Stimulated activated CD4-positive, alpha-beta T cell treated with anti-CD3 and anti-CD28 coated beads, Interleukin-4, amount 100 ng/mL, for 48 hours (primary cell): ENCODE data around the gene DST.

Experiments
- DNase-seq, 2 donors: peaks; one replicate each; pipeline ENCODE4 v3.0.0-alpha.2; 2020; ENCODE audit warnings: low read depth in 2 of 2

The DST gene

GRCh38 chr6:56483929-56484328 is 158.8 kb downstream of the DST start:
- DNase-seq = no peak

DNA sequence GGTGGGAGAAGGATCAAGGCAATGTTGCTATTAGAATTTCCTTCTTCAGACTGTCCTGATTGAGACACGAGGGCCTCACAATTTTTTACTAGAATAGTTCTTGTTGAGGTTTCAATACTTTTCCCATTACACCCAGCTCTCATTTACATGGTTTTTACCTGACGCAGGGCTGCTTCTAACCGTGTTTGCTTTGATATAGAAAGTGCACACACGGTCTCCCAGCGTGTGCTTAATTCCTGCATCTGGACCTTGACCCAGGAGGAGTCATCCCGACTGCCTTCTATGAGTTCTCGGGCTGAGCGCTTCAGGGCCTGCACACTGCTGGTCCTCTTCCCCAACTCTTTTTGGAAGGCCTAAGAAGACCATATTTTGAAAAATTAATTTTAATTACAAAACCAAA is 160.2 kb downstream of the DST start:
- DNase-seq = no peak

DNA sequence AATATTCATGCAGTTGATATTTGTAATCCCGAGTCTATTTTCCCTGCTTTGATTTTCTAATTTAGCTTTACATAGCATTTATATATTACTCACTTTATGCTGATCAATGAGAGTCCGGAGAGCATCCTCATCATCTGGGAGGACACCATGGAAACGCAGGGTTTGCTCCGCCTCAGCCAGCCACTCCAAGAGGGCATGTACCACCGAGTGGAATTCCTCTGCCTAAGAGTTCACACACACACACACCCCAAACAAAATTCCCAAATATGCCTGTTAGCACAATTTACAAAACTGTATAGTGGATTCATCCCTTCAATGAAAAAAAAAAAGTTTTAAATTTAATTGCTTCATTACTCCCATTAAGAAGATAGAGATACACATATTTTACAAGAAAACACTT is 160.7 kb downstream of the DST start:
- no peak for DNase-seq

DNA sequence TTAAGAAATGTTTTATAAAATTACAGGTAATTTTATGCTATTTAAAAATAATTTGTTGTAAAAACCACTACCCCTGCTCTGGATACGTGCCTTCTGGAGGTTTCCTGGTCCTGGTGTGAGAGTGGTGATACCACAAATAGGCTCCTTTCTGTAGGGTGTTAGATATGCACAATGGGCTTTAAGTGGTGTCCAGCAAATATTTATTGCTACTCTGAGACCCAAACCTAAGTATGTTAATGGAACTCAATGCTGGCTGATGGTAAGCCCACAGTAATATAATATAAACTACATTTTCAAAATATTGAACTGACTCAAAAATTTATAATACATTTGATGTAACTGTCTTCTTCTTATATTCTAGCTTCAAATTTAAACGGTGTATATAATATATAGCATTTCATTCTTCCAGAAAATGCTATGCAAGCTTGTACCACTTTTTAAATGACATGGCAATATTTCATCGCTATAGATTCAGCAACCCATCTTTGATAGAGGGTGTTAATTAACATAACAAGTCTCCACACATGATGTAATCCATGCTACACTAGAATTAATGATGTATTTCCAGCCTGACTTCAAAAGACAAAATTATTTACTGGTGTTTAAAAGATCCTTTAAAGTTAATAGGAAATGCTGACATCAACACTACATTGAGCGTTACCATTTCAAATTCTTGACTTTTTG is 161.9 kb downstream of the DST start:
- DNase-seq = no peak

DNA sequence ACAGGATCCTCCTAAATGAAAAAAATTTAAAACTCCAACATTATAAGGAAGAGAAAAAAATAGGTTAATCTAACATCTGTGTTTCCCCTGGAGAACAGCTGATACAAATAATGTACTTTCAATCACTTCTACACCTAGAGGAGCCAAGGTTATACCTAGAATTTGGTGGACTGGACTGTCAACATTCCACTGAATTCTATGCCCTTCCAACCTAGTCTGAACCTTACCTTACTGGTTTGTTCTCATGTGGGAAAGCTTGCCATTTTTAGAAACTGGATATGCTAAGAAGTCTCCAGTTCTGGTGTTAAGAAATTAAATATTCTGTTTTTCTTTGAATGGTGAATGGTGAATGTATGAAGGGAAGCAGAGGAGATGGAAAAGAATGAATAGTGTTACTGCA is 162.4 kb downstream of the DST start:
- no peak for DNase-seq

DNA sequence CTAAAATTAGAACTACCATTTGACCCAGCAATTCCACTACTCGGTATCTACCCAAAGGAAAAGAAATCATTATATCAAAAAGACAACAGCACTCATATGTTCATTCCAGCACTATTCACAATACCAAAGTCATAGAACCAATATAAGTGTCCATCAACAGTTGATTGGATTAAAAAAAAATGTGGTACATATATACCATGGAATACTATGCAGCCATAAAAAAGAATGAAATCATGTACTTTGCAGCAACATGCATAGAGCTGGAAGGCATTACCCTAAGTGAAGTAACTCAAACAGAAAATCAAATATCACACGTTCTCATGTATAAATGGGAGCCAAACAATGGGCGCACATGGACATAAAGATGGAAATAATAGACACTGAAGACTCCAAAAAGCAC is 163.3 kb downstream of the DST start:
- no peak for DNase-seq

DNA sequence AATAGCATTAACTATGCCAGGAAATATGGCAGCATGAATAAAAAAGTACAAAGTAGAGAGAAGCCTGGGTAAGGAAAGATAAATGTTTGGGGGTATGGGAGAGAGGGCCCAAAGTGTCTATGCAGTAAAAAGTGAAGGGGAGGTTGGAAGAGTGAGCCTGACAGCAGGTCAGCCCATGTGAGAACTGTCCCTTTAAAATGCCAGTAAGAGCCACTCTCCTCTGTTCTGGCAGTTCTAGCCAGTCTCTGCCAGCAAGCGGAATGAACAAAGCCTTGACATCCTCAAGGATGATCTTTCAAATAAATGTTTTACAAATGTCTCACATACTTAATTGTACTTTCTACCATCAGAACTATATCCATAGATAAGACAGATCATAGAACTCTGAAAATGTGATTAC is 164.5 kb downstream of the DST start:
- DNase-seq = no peak

GRCh38 chr6:56477241-56477640 is 165.4 kb downstream of the DST start:
- DNase-seq = no peak

GRCh38 chr6:56475736-56476457 is 166.8 kb downstream of the DST start:
- DNase-seq = no peak

DNA sequence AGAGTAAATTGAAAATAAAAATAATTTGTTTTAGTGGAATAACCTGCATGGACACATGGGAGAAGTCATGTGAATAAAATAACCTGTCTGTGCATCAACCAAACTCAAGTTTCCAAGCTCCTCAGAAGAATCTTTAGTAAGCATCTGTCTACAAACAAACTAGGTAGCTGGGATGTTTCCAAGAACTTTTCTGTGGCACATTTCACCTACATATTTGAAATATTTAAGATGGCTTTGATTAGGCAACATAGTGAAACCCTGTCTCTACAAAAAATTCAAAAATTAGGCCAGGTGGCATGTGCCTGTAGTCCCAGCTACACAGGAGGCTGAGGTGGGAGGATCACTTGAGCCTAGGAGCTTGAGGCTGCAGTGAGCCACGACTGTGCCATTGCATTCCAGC is 168.2 kb downstream of the DST start:
- no peak for DNase-seq

DNA sequence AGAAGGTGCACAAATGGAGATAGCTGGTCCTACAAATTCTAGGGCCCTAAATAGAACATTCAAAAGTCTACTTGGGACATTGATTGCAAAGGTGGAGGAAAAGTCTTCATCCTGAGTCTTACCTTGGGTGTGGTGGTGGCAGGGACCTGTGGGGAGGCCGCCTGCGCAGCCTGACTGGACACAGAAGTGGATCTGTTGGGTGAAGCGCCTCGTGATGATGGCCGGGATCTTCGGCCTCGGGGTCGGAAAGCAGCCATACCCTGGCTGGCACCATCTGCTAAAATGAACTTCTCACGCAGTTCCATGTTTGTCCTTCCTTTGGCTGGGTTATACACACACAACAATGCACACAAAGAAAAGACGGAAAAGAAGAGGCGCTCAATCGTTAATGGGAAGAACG is 179.2 kb downstream of the DST start:
- DNase-seq = no peak

GRCh38 chr6:56459030-56459805 is 183.5 kb downstream of the DST start:
- DNase-seq = no peak

DNA sequence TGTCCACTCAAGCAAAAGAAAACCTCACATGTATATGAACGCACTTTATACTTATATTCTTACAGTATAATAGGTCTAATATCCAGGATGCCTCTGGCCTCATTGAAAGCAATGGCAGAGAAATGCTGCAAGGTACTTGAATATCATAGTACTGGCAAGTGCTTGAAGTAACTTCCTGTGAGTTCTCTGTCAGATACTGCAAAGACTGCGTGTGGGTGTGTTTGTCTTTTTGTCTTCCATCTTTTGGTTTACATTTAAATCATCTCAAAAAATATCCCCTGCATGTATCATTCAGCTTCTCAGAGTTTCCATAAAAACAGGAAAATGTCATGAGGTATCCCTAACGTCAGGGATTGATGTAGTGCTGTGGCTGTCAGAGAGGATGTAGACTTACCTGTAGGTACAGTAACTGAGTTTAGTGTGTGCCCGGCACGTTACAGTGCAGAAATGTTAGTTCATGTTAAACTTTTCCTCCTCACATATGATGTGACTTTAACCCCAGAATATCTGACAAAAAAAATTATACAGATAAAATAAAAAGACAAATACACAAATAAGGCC is 184.3 kb downstream of the DST start:
- DNase-seq = no peak

- DNase-seq = no peak
Observed at GRCh38 chr6:56456785-56457184, 185.9 kb downstream of the DST start.

DNA sequence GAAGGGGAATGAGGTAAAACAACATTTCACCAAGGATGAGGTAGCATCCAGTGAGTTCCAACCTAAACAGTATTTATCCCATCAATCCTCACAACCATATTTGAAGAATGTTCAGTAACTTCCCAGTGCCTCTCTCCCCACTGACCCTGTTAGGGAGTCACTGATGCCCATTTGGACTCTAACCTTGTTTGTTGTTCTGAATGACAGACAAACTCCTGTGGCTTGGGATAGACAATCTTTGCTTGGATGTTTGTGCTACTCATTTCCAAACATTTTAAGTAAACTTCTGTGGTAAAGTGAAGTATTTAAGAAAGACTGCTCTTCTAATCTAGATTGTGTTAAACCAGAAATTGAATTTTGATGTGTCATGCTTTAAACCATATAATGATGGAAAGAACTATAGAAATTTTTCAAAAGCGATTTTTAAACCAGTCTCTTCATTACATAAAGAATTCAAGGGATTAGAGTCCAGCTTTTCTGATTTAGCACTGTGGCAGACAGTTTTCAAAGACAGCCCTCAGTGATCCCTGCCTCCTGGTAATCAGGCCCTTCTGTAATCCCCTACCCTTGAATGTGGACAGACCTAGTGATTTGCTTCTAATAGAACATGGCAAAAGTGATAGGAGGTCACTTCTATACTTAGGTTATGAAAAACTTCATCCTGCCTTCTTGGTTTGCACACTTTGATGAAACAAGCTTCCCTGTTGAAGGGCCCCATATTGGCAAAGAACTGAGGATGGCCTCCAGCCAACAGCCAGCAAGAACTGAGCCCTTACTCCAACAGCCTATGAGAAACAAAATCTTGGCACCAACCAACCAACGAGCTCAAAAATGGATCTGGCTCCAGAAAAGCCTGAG is 191.6 kb downstream of the DST start:
- DNase-seq = no peak

DNA sequence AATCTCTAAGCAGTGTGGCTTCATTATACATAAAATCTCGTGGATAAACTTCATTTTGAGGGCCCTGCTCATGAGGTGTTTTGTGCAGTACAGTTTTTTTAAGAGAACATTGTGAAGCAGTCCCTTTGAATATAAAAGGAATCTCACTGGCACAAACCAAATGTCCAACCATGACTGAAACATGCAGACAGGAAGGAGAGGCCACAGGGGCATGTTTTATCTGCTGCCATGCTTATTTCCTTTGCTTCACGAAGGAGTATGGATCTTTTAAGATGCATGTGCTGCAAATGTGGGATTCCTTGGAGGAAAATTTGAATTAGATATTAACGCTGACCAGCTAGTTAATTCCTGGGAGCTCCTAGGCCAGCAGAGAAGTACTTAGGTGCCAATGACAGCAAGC is 192.3 kb downstream of the DST start:
- DNase-seq = no peak

- no peak for DNase-seq
Observed at GRCh38 chr6:56448046-56448445, 194.6 kb downstream of the DST start.

DNA sequence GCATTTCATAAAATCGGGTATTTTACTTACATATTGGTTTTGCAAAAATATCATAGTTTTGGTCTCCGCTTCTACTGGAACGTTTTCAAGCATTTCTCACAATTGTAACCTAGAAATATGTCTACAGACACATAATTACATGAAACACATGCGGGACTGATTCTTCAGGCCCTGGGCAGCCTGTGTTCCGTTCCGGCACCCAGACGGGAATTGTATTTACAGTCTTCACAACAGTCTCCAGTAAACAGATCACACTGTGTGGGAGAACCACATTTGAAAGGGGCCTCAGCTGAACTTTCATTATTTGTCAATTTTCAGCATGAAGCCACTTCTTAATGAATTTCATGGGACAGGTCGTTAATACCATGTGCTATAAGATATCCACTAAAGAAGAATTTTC is 196.9 kb downstream of the DST start:
- no peak for DNase-seq

- no peak for DNase-seq
Observed at GRCh38 chr6:56444855-56445254, 197.8 kb downstream of the DST start.

- DNase-seq = no peak
Observed at GRCh38 chr6:56440551-56440981, 202.1 kb downstream of the DST start.

DNA sequence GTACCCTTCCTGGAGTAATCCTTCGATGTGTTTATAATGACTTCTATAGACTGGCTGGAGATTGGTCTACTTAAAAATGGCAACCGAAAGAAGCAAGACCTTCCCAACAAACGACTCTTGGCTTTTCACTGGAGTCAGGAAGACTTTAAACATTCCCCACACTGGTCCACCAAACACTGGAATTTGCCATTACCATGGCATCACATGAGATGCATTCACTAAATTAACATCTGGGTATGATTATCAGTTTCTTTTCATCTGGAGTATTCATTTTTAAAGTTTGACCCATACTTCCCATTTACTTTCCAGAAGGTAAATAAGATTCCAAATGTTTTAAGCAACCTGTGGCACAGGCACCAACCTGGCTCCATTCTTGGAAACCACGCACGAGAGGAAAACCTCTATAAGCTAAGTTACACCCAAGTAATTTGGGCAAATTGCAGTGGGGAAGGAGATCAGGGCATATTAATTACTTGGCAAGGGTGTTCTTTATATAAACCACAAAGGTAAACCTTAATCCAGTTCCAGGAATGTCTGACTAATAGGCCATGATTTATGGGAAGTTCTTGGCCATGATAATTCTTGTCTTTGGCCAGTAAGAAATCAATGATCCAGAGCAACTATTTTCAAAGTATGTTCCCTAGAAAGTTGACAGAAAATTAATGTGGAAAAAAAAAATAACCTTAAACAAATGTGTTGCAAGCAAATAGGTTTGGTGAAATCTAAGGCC is 205.4 kb downstream of the DST start:
- no peak for DNase-seq
